ENCODE data around the gene MYO10.

- TF ChIP-seq, protein P1, sequence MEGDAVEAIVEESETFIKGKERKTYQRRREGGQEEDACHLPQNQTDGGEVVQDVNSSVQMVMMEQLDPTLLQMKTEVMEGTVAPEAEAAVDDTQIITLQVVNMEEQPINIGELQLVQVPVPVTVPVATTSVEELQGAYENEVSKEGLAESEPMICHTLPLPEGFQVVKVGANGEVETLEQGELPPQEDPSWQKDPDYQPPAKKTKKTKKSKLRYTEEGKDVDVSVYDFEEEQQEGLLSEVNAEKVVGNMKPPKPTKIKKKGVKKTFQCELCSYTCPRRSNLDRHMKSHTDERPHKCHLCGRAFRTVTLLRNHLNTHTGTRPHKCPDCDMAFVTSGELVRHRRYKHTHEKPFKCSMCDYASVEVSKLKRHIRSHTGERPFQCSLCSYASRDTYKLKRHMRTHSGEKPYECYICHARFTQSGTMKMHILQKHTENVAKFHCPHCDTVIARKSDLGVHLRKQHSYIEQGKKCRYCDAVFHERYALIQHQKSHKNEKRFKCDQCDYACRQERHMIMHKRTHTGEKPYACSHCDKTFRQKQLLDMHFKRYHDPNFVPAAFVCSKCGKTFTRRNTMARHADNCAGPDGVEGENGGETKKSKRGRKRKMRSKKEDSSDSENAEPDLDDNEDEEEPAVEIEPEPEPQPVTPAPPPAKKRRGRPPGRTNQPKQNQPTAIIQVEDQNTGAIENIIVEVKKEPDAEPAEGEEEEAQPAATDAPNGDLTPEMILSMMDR (conservative IDR thresholded peaks at IDR 0.05; ENCODE audit: low read depth, low read length): no peak
- TF ChIP-seq EZH2 (IDR thresholded peaks at IDR 0.05; ENCODE audit: borderline replicate concordance, low read depth, low read length, poor library complexity, severe bottlenecking): no peak
Observed at GRCh38 chr5:16792598-16793275, 143.4 kb downstream of the MYO10 start.

Data from A673 (cell line).